DOHH2 (cell line): ENCODE results near the gene ENO2.

Experiments
- H3F3A ChIP-seq: fragments of 200-600 bp; sonication (generic), shearing (Covaris generic); 2 replicates; pipeline ENCODE4 v1.6.0; 2016; ENCODE audit warnings: antibody characterized with exemption, mild to moderate bottlenecking; ENCODE audit not compliant: control insufficient read depth, insufficient read depth
- H3K27ac ChIP-seq: fragments of 200-600 bp; sonication (generic); 2 replicates; pipeline ENCODE4 v1.5.1; 2014; ENCODE audit warnings: low read depth, mild to moderate bottlenecking, low read length, moderate library complexity
- H3K27me3 ChIP-seq: fragments of 200-600 bp; sonication (generic); 2 replicates; pipeline ENCODE4 v1.6.1; 2014; ENCODE audit warnings: mild to moderate bottlenecking, low read length, mixed read lengths; ENCODE audit not compliant: control insufficient read depth
- H3K36me3 ChIP-seq: fragments of 200-600 bp; sonication (generic); 2 replicates; pipeline ENCODE4 v1.6.1; 2014; ENCODE audit warnings: mild to moderate bottlenecking, low read length, moderate library complexity, mixed read lengths; ENCODE audit not compliant: control insufficient read depth
- H3K4me1 ChIP-seq: fragments of 200-600 bp; sonication (generic); 2 replicates; pipeline ENCODE4 v1.6.1; 2014; ENCODE audit warnings: mild to moderate bottlenecking, low read length, mixed read lengths; ENCODE audit not compliant: control insufficient read depth
- H3K4me2 ChIP-seq: fragments of 200-600 bp; sonication (generic); 2 replicates; pipeline ENCODE4 v1.6.0; 2014; ENCODE audit warnings: mild to moderate bottlenecking, low read length, moderate library complexity
- H3K4me3 ChIP-seq: fragments of 200-600 bp; sonication (generic); 2 replicates; pipeline ENCODE4 v1.5.1; 2014; ENCODE audit warnings: mild to moderate bottlenecking, low read length, mixed read lengths
- H3K79me2 ChIP-seq: fragments of 200-600 bp; sonication (generic); 2 replicates; pipeline ENCODE4 v1.6.1; 2014; ENCODE audit warnings: mild to moderate bottlenecking, low read length, mixed read lengths; ENCODE audit not compliant: control insufficient read depth
- H3K9me2 ChIP-seq: fragments of 200-600 bp; sonication (generic); replicated peaks from 2 replicates; pipeline ENCODE4 v1.6.1; 2014; ENCODE audit warnings: mild to moderate bottlenecking, low read length, mixed read lengths; ENCODE audit not compliant: control insufficient read depth
- H3K9me3 ChIP-seq: fragments of 200-600 bp; sonication (generic); 2 replicates; pipeline ENCODE4 v1.6.1; 2014; ENCODE audit warnings: antibody characterized with exemption, low read length, mixed read lengths; ENCODE audit not compliant: control insufficient read depth, insufficient read depth
- H4K20me1 ChIP-seq: fragments of 200-600 bp; sonication (generic); 2 replicates; pipeline ENCODE4 v1.6.0; 2014; ENCODE audit warnings: low read depth, mild to moderate bottlenecking, antibody characterized with exemption, low read length, moderate library complexity; ENCODE audit not compliant: control insufficient read depth, insufficient read depth
- CTCF ChIP-seq: fragments of 200-600 bp; sonication (generic); IDR thresholded peaks from one replicate; pipeline ENCODE4 v1.5.1; 2014; ENCODE audit warnings: antibody characterized with exemption, mild to moderate bottlenecking, low read depth, low read length; ENCODE audit not compliant: poor library complexity, severe bottlenecking
- EZH2phosphoT487 ChIP-seq: fragments of 200-600 bp; sonication (generic); IDR thresholded peaks from 2 replicates; pipeline ENCODE4 v1.6.1; 2017; ENCODE audit warnings: borderline replicate concordance, mild to moderate bottlenecking, antibody characterized with exemption, low read length, moderate library complexity, mixed read lengths

The ENO2 gene

DNA sequence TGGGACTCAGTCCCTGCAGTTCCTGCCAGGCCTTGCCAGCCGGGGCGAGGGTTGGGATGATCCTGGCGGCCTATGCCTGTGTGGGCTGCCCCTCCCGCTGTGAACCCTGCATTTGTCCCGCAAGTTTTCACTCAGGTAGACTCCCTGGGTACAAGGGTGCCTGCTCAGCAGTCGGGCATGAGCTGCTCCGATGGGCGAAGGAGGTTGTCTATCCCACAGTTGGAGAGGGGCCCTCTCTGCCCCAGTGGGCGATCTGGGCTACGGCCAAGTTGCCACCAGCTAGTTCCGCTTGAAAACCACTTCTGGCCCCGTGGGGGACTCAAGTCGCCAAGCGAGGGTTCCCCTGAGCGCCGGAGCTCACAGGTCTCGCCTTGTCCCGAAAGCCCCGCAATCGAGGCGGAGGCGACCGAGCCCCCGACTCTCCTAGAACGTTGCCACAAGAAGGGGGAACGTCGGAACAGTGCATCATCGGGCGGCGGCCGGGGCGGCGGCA lies 47.4 kb upstream of the ENO2 start:
- Histone ChIP-seq H3K4me1 (peaks cover 39% of the 10 kb centered on the region), H3K27me3 (no peaks in the 10 kb centered on the region; the same call in 1 of the 2 replicates), H3K4me2 (peak overlapping the region; percentile 88), H4K20me1 (peaks cover 20% of the 10 kb centered on the region), H3K9me3 (no peaks in the 10 kb centered on the region), H3K79me2 (peaks cover 34% of the 10 kb centered on the region), H3K36me3 (peaks cover 91% of the 10 kb centered on the region), H3K9me2 (no peaks in the 10 kb centered on the region), H3F3A (peaks cover 29% of the 10 kb centered on the region), H3K27ac (peak overlapping the region; percentile 14; the same call in 1 of the 2 replicates), H3K4me3 (peak overlapping the region; percentile 99)
- TF ChIP-seq EZH2phosphoT487: no peak
- TF ChIP-seq CTCF: no peak

- no peak for TF ChIP-seq EZH2phosphoT487
- TF ChIP-seq CTCF: no peak
- H3K36me3 ChIP-seq: peaks cover 90% of the 10 kb centered on the region
- H3K4me1 ChIP-seq: peaks cover 45% of the 10 kb centered on the region
- peak within 1 kb of the TSS; percentile 99 for H3K4me3 ChIP-seq
- H4K20me1 ChIP-seq: peaks cover 21% of the 10 kb centered on the region
- peaks cover 32% of the 10 kb centered on the region for H3F3A ChIP-seq
- peaks cover 36% of the 10 kb centered on the region for H3K79me2 ChIP-seq
- H3K9me2 ChIP-seq: no peaks in the 10 kb centered on the region
- no peaks in the 10 kb centered on the region for H3K9me3 ChIP-seq
- no peaks in the 10 kb centered on the region; the same call in 1 of the 2 replicates for H3K27me3 ChIP-seq
- peak within 1 kb of the TSS; percentile 88 for H3K4me2 ChIP-seq
- peak within 1 kb of the TSS; percentile 85 for H3K27ac ChIP-seq
Observed at GRCh38 chr12:6867413-6868210, 46.8 kb upstream of the ENO2 start, which contains the start of gene TPI1. TSS of gene TPI1 (plus strand) at chr12:6867531. CDS start at chr12:6867567, 36 bp downstream.

GRCh38 chr12:6868211-6869048 lies 46.0 kb upstream of the ENO2 start:
- H3K36me3 ChIP-seq: peaks cover 86% of the 10 kb centered on the region
- H3K79me2 ChIP-seq: peaks cover 40% of the 10 kb centered on the region
- H3K4me1 ChIP-seq: peaks cover 50% of the 10 kb centered on the region
- no peaks in the 10 kb centered on the region for H3K9me2 ChIP-seq
- TF ChIP-seq EZH2phosphoT487: no peak
- TF ChIP-seq CTCF: peak; percentile 23
- peaks cover 32% of the 10 kb centered on the region for H3F3A ChIP-seq
- H3K4me3 ChIP-seq: peak overlapping the region; percentile 99
- H4K20me1 ChIP-seq: peaks cover 24% of the 10 kb centered on the region
- no peaks in the 10 kb centered on the region for H3K9me3 ChIP-seq
- peak overlapping the region; percentile 85 for H3K27ac ChIP-seq
- peak overlapping the region; percentile 88 for H3K4me2 ChIP-seq
- H3K27me3 ChIP-seq: no peaks in the 10 kb centered on the region; the same call in 1 of the 2 replicates
